Measurements from ENCODE around the gene LBR. TPM values are rescaled to one million over a fixed set of nuclear protein-coding genes. Genes with fewer than 3 reads are reported as not detected.
A peak's percentile ranks its signal among the peaks of the same experiment; 100 is the strongest.

Gene LBR
- polyA plus RNA-seq (11.9 to 30.5 TPM (median 21.2 TPM) in 3 replicates), polyA minus RNA-seq (14.7 to 42.6 TPM (median 30.3 TPM) in 3 replicates)
- 11.7 TPM for polyA plus RNA-seq (2011; ENCODE audit: low read depth)
- 4.7 and 9.7 TPM in 2 replicates for polyA plus RNA-seq (2011; cell fraction: cytosol; rRNA removed)
- polyA plus RNA-seq (2011; cell fraction: nucleus; rRNA removed), result 33.5 and 34.7 TPM in 2 replicates
- 13.6 and 15.8 TPM in 2 replicates for polyA plus RNA-seq (2012; ENCODE audit: low replicate concordance)
- polyA minus RNA-seq (2011; cell fraction: cytosol; rRNA and poly(A)+ RNA removed), result 5.6 TPM
- 17.2 and 25.7 TPM in 2 replicates for polyA minus RNA-seq (2011; cell fraction: nucleus; rRNA and poly(A)+ RNA removed)

DNA sequence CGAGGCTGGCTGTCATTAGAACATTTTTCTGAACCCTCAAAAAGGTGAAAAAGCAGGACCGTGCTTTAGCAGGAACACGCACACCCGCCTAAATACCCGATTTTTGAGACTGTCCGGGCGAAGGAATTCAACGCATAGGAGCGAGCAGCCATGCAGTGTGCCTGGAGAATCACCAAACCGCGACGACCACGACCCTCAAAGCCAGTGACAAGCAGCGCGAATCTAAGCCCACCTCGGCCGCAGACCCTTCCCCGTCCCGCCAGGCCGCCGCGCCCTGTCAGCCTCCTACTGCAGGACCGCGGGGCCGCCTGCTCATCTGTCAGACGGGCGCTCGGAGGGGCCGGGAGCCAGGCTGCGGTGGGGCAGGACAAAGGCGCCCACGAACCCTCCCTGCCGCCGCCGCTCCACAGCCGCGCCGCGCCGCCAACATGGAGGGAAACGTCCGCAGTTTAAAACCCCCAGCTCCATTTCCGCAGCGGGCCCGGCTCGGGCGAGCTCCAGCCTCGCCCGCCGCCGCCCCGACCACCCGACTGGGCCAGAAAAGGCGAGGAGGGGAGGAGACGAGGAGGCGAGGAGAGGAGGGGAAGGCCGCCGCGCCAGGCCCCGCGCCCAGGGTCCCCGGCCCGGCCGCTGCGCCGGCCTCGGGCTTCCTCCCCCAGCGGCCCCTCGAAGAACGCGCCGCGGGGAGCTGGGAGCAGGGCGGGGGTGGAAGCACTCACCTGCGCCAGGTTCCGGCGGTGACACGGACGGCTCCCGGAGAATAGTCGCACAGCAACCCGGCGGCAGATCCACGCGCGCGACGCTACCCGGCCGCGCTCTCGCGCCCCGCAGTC is at the start of gene LBR:
LBR (minus strand) TSS at position 804 of the 833 bp plus-strand sequence. CDS start 3,963 bp downstream, outside the sequence.
- FAIRE-seq, result no peak
- no peak for TF ChIP-seq EZH2 (IDR thresholded peaks at IDR 0.05; ENCODE audit: low read length)
- TF ChIP-seq, protein P1, sequence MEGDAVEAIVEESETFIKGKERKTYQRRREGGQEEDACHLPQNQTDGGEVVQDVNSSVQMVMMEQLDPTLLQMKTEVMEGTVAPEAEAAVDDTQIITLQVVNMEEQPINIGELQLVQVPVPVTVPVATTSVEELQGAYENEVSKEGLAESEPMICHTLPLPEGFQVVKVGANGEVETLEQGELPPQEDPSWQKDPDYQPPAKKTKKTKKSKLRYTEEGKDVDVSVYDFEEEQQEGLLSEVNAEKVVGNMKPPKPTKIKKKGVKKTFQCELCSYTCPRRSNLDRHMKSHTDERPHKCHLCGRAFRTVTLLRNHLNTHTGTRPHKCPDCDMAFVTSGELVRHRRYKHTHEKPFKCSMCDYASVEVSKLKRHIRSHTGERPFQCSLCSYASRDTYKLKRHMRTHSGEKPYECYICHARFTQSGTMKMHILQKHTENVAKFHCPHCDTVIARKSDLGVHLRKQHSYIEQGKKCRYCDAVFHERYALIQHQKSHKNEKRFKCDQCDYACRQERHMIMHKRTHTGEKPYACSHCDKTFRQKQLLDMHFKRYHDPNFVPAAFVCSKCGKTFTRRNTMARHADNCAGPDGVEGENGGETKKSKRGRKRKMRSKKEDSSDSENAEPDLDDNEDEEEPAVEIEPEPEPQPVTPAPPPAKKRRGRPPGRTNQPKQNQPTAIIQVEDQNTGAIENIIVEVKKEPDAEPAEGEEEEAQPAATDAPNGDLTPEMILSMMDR (optimal IDR thresholded peaks at IDR 0.05 in 1 of 3, IDR thresholded peaks at IDR 0.05 in 1 of 3, conservative IDR thresholded peaks at IDR 0.05 in 1 of 3; ENCODE audit: extremely low read depth in 1 of 3, insufficient read depth in 2 of 3, low read length in 3 of 3), result no peak
- H3K36me3 ChIP-seq (ENCODE audit: control insufficient read depth in 2 of 2, extremely low read depth in 1 of 2, insufficient read depth in 2 of 2, low read length in 2 of 2), result peaks cover 0 to 4% of the 10 kb centered on the region in 2 experiments
- H3K9ac ChIP-seq (ENCODE audit: control insufficient read depth, extremely low read depth, insufficient read depth, low read length), result peak within 1 kb of the TSS; percentile 80
- H3K9me1 ChIP-seq (ENCODE audit: control insufficient read depth, extremely low read depth, insufficient read depth, low read length), result no peaks in the 10 kb centered on the region
- H3K27me3 ChIP-seq (ENCODE audit: control insufficient read depth, extremely low read depth, insufficient read depth, low read length), result no peaks in the 10 kb centered on the region
- peaks cover 34% of the 10 kb centered on the region for H3K4me1 ChIP-seq (ENCODE audit: control insufficient read depth, extremely low read depth, insufficient read depth, low read length)
- H3K27ac ChIP-seq (ENCODE audit: control insufficient read depth, insufficient read depth, low read length), result peak within 1 kb of the TSS; percentile 82
- DNase-seq (ENCODE audit: low read depth, low spot score), result no peak
- dilution Hi-C loops (cut with MboI; ENCODE audit: extremely low pct_ligation_motif_present, low sequenced_read_pairs), result no loop called here
- no peaks in the 10 kb centered on the region for H3K9me3 ChIP-seq (ENCODE audit: control insufficient read depth, low read depth, low read length)
- H3K4me3 ChIP-seq (ENCODE audit: control insufficient read depth in 2 of 3, extremely low read depth in 1 of 3, insufficient read depth in 2 of 3, low read depth in 1 of 3, low read length in 3 of 3), result peak within 1 kb of the TSS; percentile 78 to 91 (median 81)
- peaks cover 53% of the 10 kb centered on the region for H3K79me2 ChIP-seq (ENCODE audit: control insufficient read depth, insufficient read depth, low read length)
- H2AFZ ChIP-seq (ENCODE audit: control insufficient read depth, low read length), result peak within 1 kb of the TSS; percentile 93
- no peaks in the 10 kb centered on the region for H4K20me1 ChIP-seq (ENCODE audit: control insufficient read depth, extremely low read depth, insufficient read depth, low read length)
- H3K4me2 ChIP-seq (ENCODE audit: control insufficient read depth, extremely low read depth, insufficient read depth, low read depth, low read length), result peak within 1 kb of the TSS; percentile 86

DNA sequence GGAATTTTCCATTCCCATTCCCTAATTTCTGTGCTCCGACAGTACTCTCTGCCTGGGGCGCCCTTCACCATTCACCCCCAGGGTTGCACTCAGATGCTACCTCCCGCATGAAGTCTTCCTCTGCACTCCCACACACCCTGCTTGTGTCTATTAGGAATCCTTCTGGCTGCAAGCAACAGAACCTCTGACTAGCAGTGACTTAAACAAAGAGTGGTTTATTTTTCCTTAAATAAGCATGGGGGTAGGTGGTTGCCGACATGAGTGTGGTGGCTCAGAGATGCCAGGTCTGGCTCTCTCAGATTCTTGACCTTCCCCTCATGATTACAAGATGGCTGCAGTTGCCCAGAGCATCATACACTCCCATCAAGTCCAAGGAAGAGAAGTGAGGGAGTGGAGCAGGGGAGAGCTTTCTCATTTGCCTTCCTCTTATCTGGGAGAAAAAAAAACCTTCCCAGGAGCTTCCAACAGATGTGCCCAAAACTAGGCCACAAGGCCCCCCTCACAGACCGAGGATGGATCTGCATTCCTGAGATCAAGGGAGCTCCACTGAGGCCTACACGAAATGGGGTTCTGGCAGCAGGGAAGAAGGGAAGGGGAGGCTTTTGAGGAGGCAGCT is 49.6 kb upstream of the LBR start:
- Histone ChIP-seq H3K36me3 (ENCODE audit: control insufficient read depth in 2 of 2, extremely low read depth in 1 of 2, insufficient read depth in 2 of 2, low read length in 2 of 2) (no peaks in the 10 kb centered on the region), H3K9me1 (ENCODE audit: control insufficient read depth, extremely low read depth, insufficient read depth, low read length) (no peaks in the 10 kb centered on the region), H3K4me2 (ENCODE audit: control insufficient read depth, extremely low read depth, insufficient read depth, low read depth, low read length) (no peak overlapping the region), H3K27me3 (ENCODE audit: control insufficient read depth, extremely low read depth, insufficient read depth, low read length) (no peaks in the 10 kb centered on the region), H3K27ac (ENCODE audit: control insufficient read depth, insufficient read depth, low read length) (no peak overlapping the region), H3K9ac (ENCODE audit: control insufficient read depth, extremely low read depth, insufficient read depth, low read length) (no peak overlapping the region), H3K4me3 (ENCODE audit: control insufficient read depth in 2 of 3, extremely low read depth in 1 of 3, insufficient read depth in 2 of 3, low read depth in 1 of 3, low read length in 3 of 3) (no peak overlapping the region), H3K79me2 (ENCODE audit: control insufficient read depth, insufficient read depth, low read length) (no peaks in the 10 kb centered on the region), H4K20me1 (ENCODE audit: control insufficient read depth, extremely low read depth, insufficient read depth, low read length) (no peaks in the 10 kb centered on the region), H2AFZ (ENCODE audit: control insufficient read depth, low read length) (no peak overlapping the region), H3K9me3 (ENCODE audit: control insufficient read depth, low read depth, low read length) (no peaks in the 10 kb centered on the region), H3K4me1 (ENCODE audit: control insufficient read depth, extremely low read depth, insufficient read depth, low read length) (peaks cover 7% of the 10 kb centered on the region)
- TF ChIP-seq, protein P1 (optimal IDR thresholded peaks at IDR 0.05 in 1 of 3, IDR thresholded peaks at IDR 0.05 in 1 of 3, conservative IDR thresholded peaks at IDR 0.05 in 1 of 3; ENCODE audit: extremely low read depth in 1 of 3, insufficient read depth in 2 of 3, low read length in 3 of 3), result no peak
- no peak for TF ChIP-seq EZH2 (IDR thresholded peaks at IDR 0.05; ENCODE audit: low read length)
- no peak for FAIRE-seq
- no peak for DNase-seq (ENCODE audit: low read depth, low spot score)
- dilution Hi-C loops (cut with MboI; ENCODE audit: extremely low pct_ligation_motif_present, low sequenced_read_pairs), result no loop called here
